ENCODE measurements around the gene ITPRIPL2.

ITPRIPL2 gene

DNA sequence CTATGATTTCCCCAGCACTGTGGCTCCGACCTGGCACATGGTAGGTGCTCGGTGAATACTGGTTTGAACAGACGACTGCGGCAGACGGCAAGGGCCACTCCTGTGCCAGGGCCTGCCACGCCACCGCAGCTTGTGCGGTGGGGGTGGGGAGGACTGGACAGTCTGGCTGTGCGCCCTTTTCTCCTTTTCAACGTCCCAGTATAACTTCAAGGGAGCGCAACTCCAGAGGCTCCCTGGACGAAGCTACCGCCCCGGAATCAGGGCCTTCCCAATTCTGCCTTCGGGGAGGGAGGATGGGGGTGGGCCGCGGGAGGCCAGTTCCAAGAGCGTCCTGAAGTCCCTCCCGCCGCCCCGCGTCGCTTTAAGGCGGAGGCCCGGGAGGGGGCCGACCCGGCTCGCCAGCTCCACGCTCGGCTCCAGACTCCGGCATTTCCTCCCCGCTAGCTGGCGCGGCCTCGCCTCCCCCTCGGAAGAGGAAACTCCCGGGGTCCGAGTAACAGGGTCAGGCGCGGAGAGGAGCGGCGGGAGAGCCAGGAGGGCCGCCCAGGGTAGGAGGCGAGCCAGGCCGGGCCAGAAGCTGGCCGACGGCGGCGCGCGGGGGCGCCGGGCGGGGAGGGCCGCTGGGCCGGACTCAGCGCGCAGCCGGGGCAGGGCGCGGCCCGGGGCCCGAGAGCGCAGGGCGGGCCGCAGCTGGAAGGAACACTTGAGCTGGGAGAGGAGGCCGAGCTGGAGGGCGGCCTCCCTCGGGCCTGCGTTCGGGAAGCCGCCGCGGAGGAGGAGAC, at the start of gene ITPRIPL2:
Gene ITPRIPL2, plus strand, starts transcription at position 388 of the 782 bp plus-strand sequence. CDS start 498 bp downstream, outside the sequence.
- DNase-seq (ENCODE audit: low spot score), result no peak

DNA sequence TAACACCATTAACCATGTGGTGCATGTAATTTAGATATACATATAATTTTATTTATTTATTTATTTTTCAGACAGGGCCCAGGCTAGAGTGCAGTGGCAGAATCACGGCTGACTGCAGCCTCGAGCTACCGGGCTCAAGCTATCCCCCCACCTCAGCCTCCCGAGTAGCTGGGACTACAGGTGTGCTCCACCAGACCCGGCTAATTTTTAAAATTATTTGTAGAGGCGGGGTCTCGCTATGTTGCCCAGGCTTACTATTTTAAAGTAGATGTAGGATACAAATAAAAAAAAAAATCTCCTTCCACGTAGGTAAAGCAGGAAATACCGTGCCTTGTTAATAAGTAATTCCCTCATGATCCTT, 46.8 kb upstream of the ITPRIPL2 start:
- no peak for DNase-seq (ENCODE audit: low spot score)

DNA sequence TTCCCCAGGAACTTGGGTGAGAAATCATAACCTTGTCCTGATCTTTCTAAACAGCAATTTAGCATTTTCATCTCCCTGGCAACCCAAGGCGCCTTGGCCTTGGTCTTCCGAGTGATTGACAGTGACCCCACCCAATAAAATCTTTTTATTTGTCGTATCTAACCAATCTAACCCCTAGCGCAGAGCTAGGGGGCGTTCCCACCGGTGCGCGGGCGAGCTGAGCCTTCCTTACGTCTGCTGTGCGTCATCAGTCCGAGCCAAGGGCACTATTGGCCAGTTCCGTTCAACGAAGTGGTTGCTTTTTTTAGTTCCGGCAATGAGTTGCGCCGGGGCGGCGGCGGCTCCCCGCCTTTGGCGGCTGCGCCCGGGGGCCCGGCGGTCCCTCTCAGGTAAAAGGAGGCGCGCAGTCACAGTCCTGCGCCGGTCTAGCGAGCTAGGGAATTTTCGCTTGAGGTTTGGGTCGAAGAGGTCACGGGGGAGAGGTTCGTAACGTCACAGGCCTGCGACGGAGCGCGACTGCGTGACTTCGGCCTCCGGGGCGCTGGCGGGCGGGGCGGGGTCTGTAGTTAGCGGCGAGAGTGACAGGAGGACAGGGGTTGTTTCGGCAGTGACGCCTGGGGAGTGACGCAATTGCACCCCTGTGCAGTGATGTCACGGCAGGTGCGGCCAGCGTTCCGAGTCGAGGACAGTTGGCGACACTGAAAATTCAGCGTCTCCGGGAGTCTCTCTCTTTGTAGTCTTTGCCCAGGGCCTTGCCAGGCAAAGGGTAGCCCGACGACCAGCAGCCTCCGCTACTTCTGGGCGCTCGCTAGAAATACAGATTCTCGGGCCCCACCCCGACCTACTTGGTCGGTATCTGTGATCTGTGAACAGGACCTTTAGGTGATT, 46.2 kb upstream of the ITPRIPL2 start, which contains the start of gene COQ7:
Gene COQ7, plus strand, starts transcription at position 266 of the 888 bp plus-strand sequence. Its CDS starts 51 bp downstream, at position 317.
- peak; percentile 98 for DNase-seq (ENCODE audit: low spot score)

DNA sequence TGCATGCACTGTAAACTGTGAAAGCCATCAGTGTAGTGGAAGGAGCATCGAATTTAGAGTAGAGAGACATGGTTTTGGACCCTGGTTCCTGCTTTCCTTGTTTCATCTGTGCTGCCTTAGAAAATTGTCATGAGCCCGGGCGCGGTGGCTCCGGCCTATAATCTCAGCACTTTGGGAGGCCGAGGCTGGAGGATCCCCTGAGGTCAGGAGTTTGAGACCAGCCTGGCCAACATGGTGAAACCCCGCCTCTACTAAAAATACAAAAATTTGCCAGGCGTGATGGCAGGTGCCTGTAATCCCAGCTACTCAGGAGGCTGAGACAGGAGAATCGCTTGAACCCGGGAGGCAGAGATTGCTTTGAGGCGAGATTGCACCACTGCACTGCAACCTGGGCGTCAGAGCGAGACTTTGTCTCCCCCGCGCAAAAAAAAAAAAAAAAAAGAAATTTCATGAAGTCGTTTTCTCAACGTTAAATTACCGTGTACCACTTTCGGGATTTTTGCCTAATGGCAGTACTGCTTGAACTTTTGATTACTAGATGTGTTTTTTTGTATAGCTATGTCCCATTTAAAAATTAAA, 45.4 kb upstream of the ITPRIPL2 start:
- no peak for DNase-seq (ENCODE audit: low spot score)

- peak; percentile 21 for DNase-seq (ENCODE audit: low spot score)
These were observed 41.7 kb upstream of the ITPRIPL2 start for GRCh38 chr16:19071811-19072777.

DNA sequence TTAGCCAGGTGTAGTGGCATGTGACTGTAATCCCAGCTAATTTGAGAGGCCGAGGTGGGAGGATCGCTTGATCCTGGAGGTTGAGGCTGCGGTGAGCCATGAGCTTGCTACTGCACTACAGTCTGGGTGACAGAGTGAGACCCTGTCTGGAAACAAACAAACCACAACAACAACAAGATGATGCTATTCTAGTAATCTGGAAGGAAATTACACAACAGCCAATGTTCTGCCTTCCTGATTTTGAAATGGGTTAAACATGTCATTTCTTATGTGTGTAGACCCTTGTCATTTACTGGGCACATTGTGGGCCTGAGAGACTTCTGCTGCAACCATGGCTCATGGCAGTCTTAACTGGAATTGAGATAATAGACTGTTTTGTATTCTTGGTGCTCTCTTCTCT, 40.4 kb upstream of the ITPRIPL2 start:
- DNase-seq (ENCODE audit: low spot score), result no peak

DNA sequence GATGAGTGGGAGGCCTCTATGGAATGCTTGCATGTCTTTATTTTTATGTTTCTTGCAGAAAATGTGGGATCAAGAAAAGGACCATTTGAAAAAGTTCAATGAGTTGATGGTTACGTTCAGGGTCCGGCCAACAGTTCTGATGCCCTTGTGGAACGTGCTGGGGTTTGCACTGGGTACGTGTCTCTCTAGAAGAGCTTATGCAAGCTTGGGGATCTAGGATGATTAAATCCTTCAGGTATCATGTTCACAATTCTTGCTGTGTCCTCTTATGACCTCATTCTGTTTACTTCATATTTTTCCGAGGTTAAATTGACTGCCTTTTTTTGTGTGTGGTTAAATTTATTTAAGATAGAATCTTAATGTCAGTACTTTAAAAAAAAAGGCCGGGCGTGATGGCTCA, 39.9 kb upstream of the ITPRIPL2 start:
- DNase-seq (ENCODE audit: low spot score), result no peak

DNA sequence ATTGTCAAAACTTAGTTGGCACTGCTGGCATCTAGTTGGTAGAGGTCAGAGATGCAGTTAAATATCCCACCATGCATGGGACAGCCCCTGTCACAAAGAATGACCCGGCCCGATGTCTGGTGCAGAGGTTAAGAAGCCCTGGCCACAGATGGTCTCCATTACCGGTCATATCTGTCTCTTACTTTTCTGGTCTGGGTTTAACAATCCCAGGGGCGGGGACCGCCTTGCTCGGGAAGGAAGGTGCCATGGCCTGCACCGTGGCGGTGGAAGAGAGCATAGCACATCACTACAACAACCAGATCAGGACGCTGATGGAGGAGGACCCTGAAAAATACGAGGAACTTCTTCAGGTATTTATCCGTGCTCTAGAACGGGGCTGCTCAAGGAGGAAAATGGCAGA, 38.3 kb upstream of the ITPRIPL2 start:
- no peak for DNase-seq (ENCODE audit: low spot score)

DNA sequence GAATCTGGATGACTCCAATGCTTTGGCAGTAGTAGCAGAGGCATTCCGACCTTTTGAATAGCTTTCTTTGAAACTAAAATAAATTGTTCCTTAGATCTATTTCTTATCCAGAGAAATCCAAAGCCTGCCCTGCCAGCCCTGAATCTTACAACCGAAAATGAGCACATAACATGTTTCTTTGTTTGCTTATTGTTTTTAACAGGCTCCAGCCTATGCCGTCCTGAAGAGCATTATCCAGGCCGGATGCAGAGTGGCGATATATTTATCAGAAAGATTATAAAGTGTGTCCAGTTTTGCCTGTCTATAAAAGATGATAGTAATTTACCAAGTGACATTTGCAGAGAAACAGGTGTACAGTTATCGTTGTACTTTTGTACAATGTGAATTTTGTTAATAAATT, 35.9 kb upstream of the ITPRIPL2 start:
- DNase-seq (ENCODE audit: low spot score), result no peak

GRCh38 chr16:19083670-19084069, 30.1 kb upstream of the ITPRIPL2 start:
- no peak for DNase-seq (ENCODE audit: low spot score)

- DNase-seq (ENCODE audit: low spot score), result no peak
These were observed 29.6 kb upstream of the ITPRIPL2 start for GRCh38 chr16:19084139-19084538.

DNA sequence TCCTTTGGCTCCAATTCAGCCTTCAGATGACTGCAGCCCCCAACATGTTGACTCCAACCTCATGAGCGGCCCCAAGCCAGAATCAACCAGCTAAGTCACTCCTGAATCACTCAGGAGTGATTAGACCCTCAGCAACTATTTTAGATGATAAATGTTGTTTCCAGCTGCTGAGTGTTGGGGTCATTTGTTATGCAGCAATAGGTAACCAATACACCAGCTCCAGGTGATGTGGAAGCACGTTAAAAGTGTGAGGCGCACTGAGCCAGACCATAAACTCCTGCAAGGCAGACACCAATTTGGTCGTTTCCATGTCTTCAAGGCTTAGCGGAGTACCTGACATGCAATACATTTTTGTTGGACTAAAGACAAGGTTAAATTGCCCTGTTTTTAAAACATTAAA, 28.9 kb upstream of the ITPRIPL2 start:
- DNase-seq (ENCODE audit: low spot score), result no peak

GRCh38 chr16:19085679-19086200, 28.0 kb upstream of the ITPRIPL2 start:
- no peak for DNase-seq (ENCODE audit: low spot score)

DNA sequence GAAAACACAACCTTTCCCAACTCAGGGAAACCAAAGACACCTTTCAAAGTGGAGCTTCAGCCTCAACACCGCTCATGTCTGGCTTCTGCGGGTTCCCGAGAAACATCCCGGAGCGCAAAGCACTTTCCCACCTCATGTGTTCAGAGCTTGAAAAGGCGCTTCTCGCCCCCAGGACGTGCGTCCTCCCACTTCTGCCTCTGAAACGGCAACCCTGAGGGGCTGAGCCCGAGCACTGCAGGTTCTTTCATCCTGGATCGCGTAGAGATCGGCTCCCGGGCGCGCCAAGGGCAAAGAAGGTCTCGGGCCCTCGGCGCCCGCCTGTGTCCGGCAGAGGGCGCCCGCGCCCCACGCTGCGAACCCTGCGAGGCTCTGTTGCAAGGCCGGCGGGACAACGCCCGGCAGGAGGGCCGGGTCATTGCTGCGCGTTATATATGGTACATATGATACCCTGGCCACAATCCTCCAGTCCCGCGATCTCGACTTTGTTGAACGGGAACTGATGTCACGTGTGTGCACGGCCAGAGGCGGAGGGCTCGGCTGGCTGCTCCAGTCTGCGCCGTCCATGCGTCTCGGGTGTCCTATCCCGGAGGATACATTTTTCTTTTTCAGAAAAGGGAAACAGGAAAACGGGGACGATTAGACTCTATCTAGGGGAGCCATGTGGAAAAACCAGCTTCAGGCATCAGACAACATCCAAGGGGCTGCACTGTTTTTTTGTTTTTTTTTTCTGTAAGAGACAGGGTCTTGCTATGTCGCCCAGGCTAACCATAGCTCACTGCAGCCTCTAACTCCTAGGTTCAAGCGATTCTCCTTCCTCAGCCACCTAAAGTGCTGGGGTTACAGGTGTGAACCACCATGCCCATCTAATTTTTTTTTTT, 27.2 kb upstream of the ITPRIPL2 start:
- peak; percentile 68 for DNase-seq (ENCODE audit: low spot score)

DNA sequence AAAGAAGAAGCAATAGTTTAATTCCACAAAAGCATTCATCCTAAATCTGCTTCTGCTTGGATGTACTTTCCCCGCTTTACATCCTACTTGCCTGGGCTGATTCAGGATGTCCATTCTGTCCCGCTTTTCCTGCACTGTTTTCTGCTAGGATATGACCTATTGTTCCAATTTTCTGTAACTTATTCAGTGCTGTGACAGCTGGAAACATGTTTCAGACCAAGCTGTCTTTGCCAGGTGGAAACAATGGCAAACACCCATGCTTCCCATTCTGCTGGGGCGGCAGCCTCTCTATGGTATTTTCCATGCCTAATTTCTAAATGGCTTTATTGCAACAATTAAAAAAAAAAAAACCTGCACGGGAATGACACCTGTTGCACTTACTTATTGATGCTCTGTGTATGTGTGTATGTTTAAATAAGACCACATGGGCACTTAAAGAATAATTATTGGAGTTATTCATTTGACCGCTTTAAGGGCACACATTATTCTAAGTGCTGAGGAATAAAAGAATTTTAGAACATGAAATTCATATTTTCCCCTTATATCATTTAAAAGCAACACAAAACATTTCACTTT, 25.3 kb upstream of the ITPRIPL2 start:
- no peak for DNase-seq (ENCODE audit: low spot score)

- DNase-seq (ENCODE audit: low spot score), result no peak
These were observed 24.3 kb upstream of the ITPRIPL2 start for GRCh38 chr16:19089410-19089955.

GRCh38 chr16:19090916-19091315, 22.8 kb upstream of the ITPRIPL2 start:
- no peak for DNase-seq (ENCODE audit: low spot score)

GRCh38 chr16:19092653-19093410, 20.9 kb upstream of the ITPRIPL2 start:
- DNase-seq (ENCODE audit: low spot score), result no peak

Measured in CD4-positive, alpha-beta T cell treated with Interleukin-6 at 100 ng/mL for 8 hours (primary cell).